Muscle of back (tissue), 11 donors: ENCODE results near the gene ZMIZ1. TPM values are rescaled to one million over a fixed set of nuclear protein-coding genes. Genes with fewer than 3 reads are reported as not detected.
A peak's percentile ranks its signal among the peaks of the same experiment; 100 is the strongest.
"Not testable (repeated sequence)": the region's sequence is repeated elsewhere in the genome, so short reads cannot be mapped to it uniquely, and the experiment has no call there.

Experiments
- DNase-seq, 3 donors: peaks; one replicate each; pipeline versions ENCODE4 v3.0.0 to v3.0.0-alpha.2; 2013
- polyA plus RNA-seq, 10 donors: library from polyadenylated mRNA; unstranded; fragments of 120-200 nt; gene quantifications; one replicate each; pipeline ENCODE4 v1.2.1, GENCODE V29; 2013; ENCODE audit not compliant: insufficient read length in 10 of 10

ZMIZ1 gene
- polyA plus RNA-seq, 10 donors, result 27.1 to 52.0 (median 35.3) TPM

- no peak for DNase-seq
These were observed 38.1 kb upstream of the ZMIZ1 start for GRCh38 chr10:79030705-79031104.

GRCh38 chr10:79031723-79032122 lies 37.0 kb upstream of the ZMIZ1 start:
- no peak for DNase-seq

- no peak for DNase-seq
These were observed 34.4 kb upstream of the ZMIZ1 start for GRCh38 chr10:79034271-79034876.

GRCh38 chr10:79036416-79036815 lies 32.4 kb upstream of the ZMIZ1 start:
- not testable (repeated sequence) for DNase-seq

- no peak for DNase-seq
These were observed 30.5 kb upstream of the ZMIZ1 start for GRCh38 chr10:79038104-79038840.

- DNase-seq, result peak; percentile 22 to 51 (median 45)
These were observed 29.9 kb upstream of the ZMIZ1 start for GRCh38 chr10:79038841-79039201.

GRCh38 chr10:79042639-79043411 lies 25.9 kb upstream of the ZMIZ1 start:
- no peak for DNase-seq

GRCh38 chr10:79044036-79044632 lies 24.6 kb upstream of the ZMIZ1 start:
- no peak for DNase-seq

GRCh38 chr10:79044846-79045245 lies 23.9 kb upstream of the ZMIZ1 start:
- no peak for DNase-seq

- no peak for DNase-seq
These were observed 23.1 kb upstream of the ZMIZ1 start for GRCh38 chr10:79045566-79046175.

GRCh38 chr10:79046326-79046725 lies 22.4 kb upstream of the ZMIZ1 start:
- DNase-seq, result no peak

GRCh38 chr10:79046741-79047583 lies 21.8 kb upstream of the ZMIZ1 start:
- DNase-seq, result no peak

- DNase-seq, result no peak
These were observed 21.2 kb upstream of the ZMIZ1 start for GRCh38 chr10:79047584-79047874.

- DNase-seq, result no peak
These were observed 20.7 kb upstream of the ZMIZ1 start for GRCh38 chr10:79047875-79048638.

GRCh38 chr10:79048639-79049550 lies 19.9 kb upstream of the ZMIZ1 start:
- no peak for DNase-seq

GRCh38 chr10:79049931-79050895 lies 18.6 kb upstream of the ZMIZ1 start:
- DNase-seq, result no peak

- DNase-seq, result no peak
These were observed 17.7 kb upstream of the ZMIZ1 start for GRCh38 chr10:79050896-79051555.

GRCh38 chr10:79051766-79052165 lies 17.0 kb upstream of the ZMIZ1 start:
- no peak for DNase-seq
